ENCODE measurements around the gene ITGAD. TPM values are rescaled to one million over a fixed set of nuclear protein-coding genes. Genes with fewer than 3 reads are reported as not detected.

ITGAD gene
- total RNA-seq, 1 donor from 2014 or later = not detected

GRCh38 chr16:31461921-31462804, 69.0 kb downstream of the ITGAD start:
- peaks cover 13% of the 10 kb centered on the region for H4K20me1 ChIP-seq (ENCODE audit: insufficient read depth, low read length)
- Mint-ChIP-seq H3K36me3 (ENCODE audit: low read depth, unreplicated experiment) (peaks cover 10% of the 10 kb centered on the region), H3K27ac (ENCODE audit: unreplicated experiment) (no peak overlapping the region), H3K9me3 (ENCODE audit: unreplicated experiment) (peaks cover 3% of the 10 kb centered on the region), H3K27me3 (ENCODE audit: low read depth, unreplicated experiment) (no peaks in the 10 kb centered on the region), H3K4me3 (ENCODE audit: unreplicated experiment) (no peak overlapping the region), H3K4me1 (ENCODE audit: low read depth, unreplicated experiment) (peaks cover 7% of the 10 kb centered on the region)
- no peaks in the 10 kb centered on the region for H3K9me3 ChIP-seq (ENCODE audit: insufficient read depth, low read depth, low read length)
- H3K36me3 ChIP-seq (ENCODE audit: insufficient read depth, low read length) = peaks cover 4% of the 10 kb centered on the region
- H3K4me2 ChIP-seq (ENCODE audit: low read length) = no peak overlapping the region
- H3K9ac ChIP-seq (ENCODE audit: low read length) = no peak overlapping the region
- TF ChIP-seq CTCF (IDR thresholded peaks at IDR 0.05; ENCODE audit: insufficient read depth, low read depth, low read length) (no peak), EZH2 (IDR thresholded peaks at IDR 0.05; ENCODE audit: insufficient read depth, low read length) (no peak)
- FAIRE-seq (no peak), DNase-seq (ENCODE audit: low read depth) (no peak)
- H3K4me1 ChIP-seq (ENCODE audit: insufficient read depth, low read length) = peaks cover 21% of the 10 kb centered on the region
- no peaks in the 10 kb centered on the region for H3K27me3 ChIP-seq (ENCODE audit: insufficient read depth, low read length)
- H3K27ac ChIP-seq (ENCODE audit: low read depth, low read length) = no peak overlapping the region
- no peak overlapping the region for H3K4me3 ChIP-seq (ENCODE audit: insufficient read depth, low read depth, low read length)
- no peak overlapping the region for H2AFZ ChIP-seq (ENCODE audit: low read depth, low read length)
- peaks cover 32% of the 10 kb centered on the region for H3K79me2 ChIP-seq (ENCODE audit: insufficient read depth, low read length)

GRCh38 chr16:31464348-31464769, 71.2 kb downstream of the ITGAD start:
- Histone ChIP-seq H3K36me3 (ENCODE audit: insufficient read depth, low read length) (peaks cover 4% of the 10 kb centered on the region), H3K27me3 (ENCODE audit: insufficient read depth, low read length) (no peaks in the 10 kb centered on the region), H3K27ac (ENCODE audit: low read depth, low read length) (no peak overlapping the region), H3K4me1 (ENCODE audit: insufficient read depth, low read length) (peaks cover 12% of the 10 kb centered on the region), H3K4me3 (ENCODE audit: insufficient read depth, low read depth, low read length) (no peak overlapping the region), H4K20me1 (ENCODE audit: insufficient read depth, low read length) (no peaks in the 10 kb centered on the region), H2AFZ (ENCODE audit: low read depth, low read length) (no peak overlapping the region), H3K4me2 (ENCODE audit: low read length) (no peak overlapping the region), H3K9ac (ENCODE audit: low read length) (no peak overlapping the region), H3K9me3 (ENCODE audit: insufficient read depth, low read depth, low read length) (no peaks in the 10 kb centered on the region), H3K79me2 (ENCODE audit: insufficient read depth, low read length) (peaks cover 13% of the 10 kb centered on the region)
- Mint-ChIP-seq H3K4me1 (ENCODE audit: low read depth, unreplicated experiment) (peaks cover 4% of the 10 kb centered on the region), H3K27ac (ENCODE audit: unreplicated experiment) (no peak overlapping the region), H3K36me3 (ENCODE audit: low read depth, unreplicated experiment) (peaks cover 10% of the 10 kb centered on the region), H3K27me3 (ENCODE audit: low read depth, unreplicated experiment) (no peaks in the 10 kb centered on the region), H3K4me3 (ENCODE audit: unreplicated experiment) (no peak overlapping the region), H3K9me3 (ENCODE audit: unreplicated experiment) (peaks cover 3% of the 10 kb centered on the region)
- DNase-seq (ENCODE audit: low read depth) = no peak
- no peak for FAIRE-seq
- TF ChIP-seq EZH2 (IDR thresholded peaks at IDR 0.05; ENCODE audit: insufficient read depth, low read length) (no peak), CTCF (IDR thresholded peaks at IDR 0.05; ENCODE audit: insufficient read depth, low read depth, low read length) (no peak)

GRCh38 chr16:31464781-31465260, 71.7 kb downstream of the ITGAD start:
- Mint-ChIP-seq H3K27ac (ENCODE audit: unreplicated experiment) (no peak overlapping the region), H3K4me1 (ENCODE audit: low read depth, unreplicated experiment) (peaks cover 4% of the 10 kb centered on the region)
- TF ChIP-seq EZH2 (IDR thresholded peaks at IDR 0.05; ENCODE audit: insufficient read depth, low read length) (no peak), CTCF (IDR thresholded peaks at IDR 0.05; ENCODE audit: insufficient read depth, low read depth, low read length) (no peak)

More at GRCh38 chr16:31464781-31465260, 71.7 kb downstream of the ITGAD start:
- no peak overlapping the region for H2AFZ ChIP-seq (ENCODE audit: low read depth, low read length)
- no peak overlapping the region for H3K4me3 ChIP-seq (ENCODE audit: insufficient read depth, low read depth, low read length)
- peaks cover 10% of the 10 kb centered on the region for H3K36me3 Mint-ChIP-seq (ENCODE audit: low read depth, unreplicated experiment)
- H3K9ac ChIP-seq (ENCODE audit: low read length) = no peak overlapping the region
- H3K36me3 ChIP-seq (ENCODE audit: insufficient read depth, low read length) = peaks cover 4% of the 10 kb centered on the region
- FAIRE-seq = no peak
- H3K27me3 ChIP-seq (ENCODE audit: insufficient read depth, low read length) = no peaks in the 10 kb centered on the region
- peaks cover 12% of the 10 kb centered on the region for H3K4me1 ChIP-seq (ENCODE audit: insufficient read depth, low read length)
- H4K20me1 ChIP-seq (ENCODE audit: insufficient read depth, low read length) = no peaks in the 10 kb centered on the region
- no peaks in the 10 kb centered on the region for H3K9me3 ChIP-seq (ENCODE audit: insufficient read depth, low read depth, low read length)
- H3K4me2 ChIP-seq (ENCODE audit: low read length) = no peak overlapping the region
- H3K27me3 Mint-ChIP-seq (ENCODE audit: low read depth, unreplicated experiment) = no peaks in the 10 kb centered on the region
- no peak overlapping the region for H3K27ac ChIP-seq (ENCODE audit: low read depth, low read length)
- DNase-seq (ENCODE audit: low read depth) = no peak
- no peak overlapping the region for H3K4me3 Mint-ChIP-seq (ENCODE audit: unreplicated experiment)
- peaks cover 3% of the 10 kb centered on the region for H3K9me3 Mint-ChIP-seq (ENCODE audit: unreplicated experiment)
- H3K79me2 ChIP-seq (ENCODE audit: insufficient read depth, low read length) = peaks cover 13% of the 10 kb centered on the region

All from astrocyte (in vitro differentiated cells and primary cell).